ENCODE results near the gene LPP.

DNA sequence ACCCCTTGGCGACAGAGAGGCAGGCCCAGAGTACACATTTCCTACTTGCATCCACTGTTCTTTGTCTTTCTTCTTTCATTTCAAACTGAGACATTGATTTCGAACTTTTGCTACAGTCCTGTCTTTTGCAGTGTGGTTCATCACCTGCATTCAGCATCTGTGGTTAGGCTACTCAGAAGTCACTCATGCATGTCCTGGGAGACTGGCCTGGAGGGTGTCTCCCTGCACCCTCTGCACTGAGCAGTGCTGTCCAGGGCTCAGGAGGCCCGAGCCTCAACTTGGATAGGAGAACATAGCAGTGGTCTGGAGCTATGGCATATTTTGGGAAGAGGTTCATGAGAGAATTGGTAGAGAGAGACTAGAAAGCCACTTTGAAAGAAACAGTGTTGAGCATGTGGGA, 777.6 kb downstream of the LPP start:
- TF ChIP-seq, protein P1, sequence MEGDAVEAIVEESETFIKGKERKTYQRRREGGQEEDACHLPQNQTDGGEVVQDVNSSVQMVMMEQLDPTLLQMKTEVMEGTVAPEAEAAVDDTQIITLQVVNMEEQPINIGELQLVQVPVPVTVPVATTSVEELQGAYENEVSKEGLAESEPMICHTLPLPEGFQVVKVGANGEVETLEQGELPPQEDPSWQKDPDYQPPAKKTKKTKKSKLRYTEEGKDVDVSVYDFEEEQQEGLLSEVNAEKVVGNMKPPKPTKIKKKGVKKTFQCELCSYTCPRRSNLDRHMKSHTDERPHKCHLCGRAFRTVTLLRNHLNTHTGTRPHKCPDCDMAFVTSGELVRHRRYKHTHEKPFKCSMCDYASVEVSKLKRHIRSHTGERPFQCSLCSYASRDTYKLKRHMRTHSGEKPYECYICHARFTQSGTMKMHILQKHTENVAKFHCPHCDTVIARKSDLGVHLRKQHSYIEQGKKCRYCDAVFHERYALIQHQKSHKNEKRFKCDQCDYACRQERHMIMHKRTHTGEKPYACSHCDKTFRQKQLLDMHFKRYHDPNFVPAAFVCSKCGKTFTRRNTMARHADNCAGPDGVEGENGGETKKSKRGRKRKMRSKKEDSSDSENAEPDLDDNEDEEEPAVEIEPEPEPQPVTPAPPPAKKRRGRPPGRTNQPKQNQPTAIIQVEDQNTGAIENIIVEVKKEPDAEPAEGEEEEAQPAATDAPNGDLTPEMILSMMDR (IDR thresholded peaks at IDR 0.05): no peak
- no peak for TF ChIP-seq EZH2 (IDR thresholded peaks at IDR 0.05; ENCODE audit: borderline replicate concordance, insufficient read depth, low read depth, low read length, poor library complexity, severe bottlenecking)
